Activated T-helper 17 cell treated with anti-CD3 and anti-CD28 coated beads, Interleukin-2, amount 50 U/mL, for 72 hours (primary cell): ENCODE results near the gene RIN3. TPM values are rescaled to one million over a fixed set of nuclear protein-coding genes. Genes with fewer than 3 reads are reported as not detected.
"Not testable (repeated sequence)": the region's sequence is repeated elsewhere in the genome, so short reads cannot be mapped to it uniquely, and the experiment has no call there.

Source experiments
- ATAC-seq: fragments of 150-1000 bp; cut with Tn5 transposase; replicated peaks from 2 replicates; pipeline ENCODE4 v1.10.0; 2021; ENCODE audit warnings: mild to moderate bottlenecking, moderate library complexity
- H3K27ac Mint-ChIP-seq: one replicate; pipeline ENCODE4 v1.8.0; 2022; ENCODE audit warnings: mixed read lengths
- H3K27me3 Mint-ChIP-seq: one replicate; pipeline ENCODE4 v1.8.0; 2022; ENCODE audit warnings: mixed read lengths
- H3K36me3 Mint-ChIP-seq: one replicate; pipeline ENCODE4 v1.8.0; 2022; ENCODE audit warnings: low read depth, mild to moderate bottlenecking, mixed read lengths
- H3K4me1 Mint-ChIP-seq: one replicate; pipeline ENCODE4 v1.8.0; 2022; ENCODE audit warnings: mixed read lengths
- H3K4me3 Mint-ChIP-seq: one replicate; pipeline ENCODE4 v1.8.0; 2022; ENCODE audit warnings: mild to moderate bottlenecking, mixed read lengths
- H3K9me3 Mint-ChIP-seq: one replicate; pipeline ENCODE4 v1.8.0; 2022; ENCODE audit warnings: mixed read lengths
- total RNA-seq, 2 donors: library from RNA; stranded (reverse); gene quantifications; one replicate each; pipeline ENCODE4 v1.2.3, GENCODE V29; 2022

The RIN3 gene
- total RNA-seq, 2 donors from 2014 or later = 14.1 to 24.1 TPM

DNA sequence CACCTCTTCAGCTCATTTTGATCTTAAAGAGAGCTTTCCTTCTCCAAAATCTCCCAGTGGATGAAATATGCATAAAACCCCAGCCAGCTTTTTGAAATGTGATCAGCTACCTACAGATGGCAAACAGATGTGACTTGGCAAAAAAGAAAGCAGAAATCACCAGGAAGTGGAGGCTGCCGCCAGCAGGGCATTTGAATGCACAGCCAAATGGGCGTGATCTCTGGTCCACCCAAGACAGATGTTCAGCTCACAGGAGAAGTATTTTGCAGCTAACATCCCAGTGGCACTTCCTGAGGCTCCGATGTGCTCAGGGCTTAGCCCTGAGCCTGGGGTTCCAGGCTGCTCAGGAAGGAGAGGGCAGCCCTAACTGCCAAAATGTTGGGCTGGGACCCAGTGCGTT is 156.6 kb downstream of the RIN3 start:
- Mint-ChIP-seq H3K4me1 (peaks cover 38% of the 10 kb centered on the region), H3K4me3 (peak overlapping the region; percentile 71), H3K27me3 (no peaks in the 10 kb centered on the region), H3K9me3 (no peaks in the 10 kb centered on the region), H3K27ac (peak overlapping the region; percentile 86), H3K36me3 (peaks cover 80% of the 10 kb centered on the region)
- ATAC-seq = no peak

DNA sequence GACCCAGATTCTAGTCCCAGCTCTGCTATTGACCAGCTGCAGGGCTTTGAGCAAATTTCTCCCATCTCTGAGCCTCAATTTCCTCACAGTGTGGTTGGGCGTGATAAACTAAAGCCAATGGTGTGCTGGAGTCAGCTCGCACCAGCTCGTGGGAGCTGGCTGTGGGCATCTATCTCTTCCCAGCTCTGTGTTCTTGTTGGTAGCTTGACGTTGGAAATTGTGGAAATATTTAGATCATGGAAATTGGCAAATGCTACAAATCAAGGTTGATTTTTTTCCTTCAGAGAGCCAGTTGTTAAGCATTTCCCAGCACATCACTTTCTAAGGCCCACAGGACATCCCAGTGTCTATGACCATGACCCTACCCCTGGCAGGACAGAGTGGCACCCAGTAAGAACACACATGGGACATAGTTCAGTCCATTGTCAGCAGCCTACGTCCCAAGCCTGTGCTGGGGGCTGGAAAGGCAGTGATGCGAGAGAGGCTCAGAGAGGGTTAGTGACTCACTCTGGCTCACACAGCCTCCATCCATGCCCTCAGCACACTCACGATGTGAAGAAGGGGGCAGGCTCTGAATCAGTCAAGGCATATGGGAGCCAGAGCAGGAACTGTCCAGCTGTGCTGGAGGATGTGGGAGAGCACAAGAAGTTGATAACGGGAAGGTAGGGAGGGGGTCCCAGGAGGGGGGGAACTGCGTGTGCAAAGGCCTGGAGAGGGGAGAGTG is 157.2 kb downstream of the RIN3 start:
- Mint-ChIP-seq H3K4me1 (peaks cover 38% of the 10 kb centered on the region), H3K27me3 (no peaks in the 10 kb centered on the region), H3K27ac (peak overlapping the region; percentile 86), H3K36me3 (peaks cover 80% of the 10 kb centered on the region), H3K9me3 (no peaks in the 10 kb centered on the region), H3K4me3 (peak overlapping the region; percentile 71)
- ATAC-seq = peak; percentile 84

DNA sequence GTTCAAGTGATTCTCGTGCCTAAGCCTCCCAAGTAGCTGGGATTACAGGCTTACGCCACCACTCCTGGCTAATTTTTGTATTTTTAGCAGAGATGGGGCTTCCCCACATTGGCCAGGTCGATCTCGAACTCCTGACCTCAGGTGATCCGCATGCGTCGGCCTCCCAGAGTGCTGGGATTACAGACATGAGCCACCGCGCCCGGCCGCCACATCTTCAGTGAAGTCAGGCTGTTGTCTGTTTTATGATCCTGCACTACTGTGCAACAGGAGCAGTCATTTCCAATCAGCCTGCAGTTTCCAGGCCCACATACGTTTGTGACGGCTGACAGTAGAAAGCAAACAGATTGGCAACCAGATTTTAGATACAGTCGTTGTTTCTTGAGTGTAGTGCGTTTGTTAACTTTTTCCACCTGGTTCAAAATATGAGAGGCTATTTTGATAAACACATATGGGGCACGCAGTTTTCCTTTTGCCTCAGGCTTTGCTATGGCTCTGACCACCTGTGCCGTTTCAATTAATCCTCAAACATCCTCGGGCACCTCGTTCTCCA is 160.1 kb downstream of the RIN3 start:
- Mint-ChIP-seq H3K4me3 (no peak overlapping the region), H3K27ac (no peak overlapping the region), H3K27me3 (no peaks in the 10 kb centered on the region), H3K4me1 (peaks cover 47% of the 10 kb centered on the region), H3K36me3 (peaks cover 80% of the 10 kb centered on the region), H3K9me3 (no peaks in the 10 kb centered on the region)
- ATAC-seq = no peak

DNA sequence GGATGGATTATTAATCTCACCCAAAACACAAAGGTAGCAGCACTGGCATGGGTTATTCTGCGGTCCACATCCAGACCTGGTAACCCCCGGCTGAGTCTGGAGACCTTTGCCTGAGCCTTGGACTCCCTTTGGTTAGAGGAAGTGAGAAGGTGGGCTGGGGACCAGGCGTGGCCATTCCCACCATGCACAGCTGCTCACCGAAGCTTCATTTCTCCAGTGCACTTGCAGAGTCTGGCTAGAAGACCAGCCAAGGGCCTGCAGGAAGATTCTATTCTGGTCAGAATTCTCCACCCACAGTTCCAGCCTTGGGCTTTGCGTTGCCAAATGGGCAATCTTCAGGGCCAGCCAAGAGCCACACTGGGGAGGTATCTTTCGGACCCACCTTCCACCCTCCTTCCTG is 161.8 kb downstream of the RIN3 start:
- no peaks in the 10 kb centered on the region for H3K27me3 Mint-ChIP-seq
- no peaks in the 10 kb centered on the region for H3K9me3 Mint-ChIP-seq
- peak overlapping the region; percentile 31 for H3K27ac Mint-ChIP-seq
- no peak for ATAC-seq
- H3K4me1 Mint-ChIP-seq = peaks cover 42% of the 10 kb centered on the region
- peak overlapping the region; percentile 63 for H3K4me3 Mint-ChIP-seq
- H3K36me3 Mint-ChIP-seq = peaks cover 91% of the 10 kb centered on the region

DNA sequence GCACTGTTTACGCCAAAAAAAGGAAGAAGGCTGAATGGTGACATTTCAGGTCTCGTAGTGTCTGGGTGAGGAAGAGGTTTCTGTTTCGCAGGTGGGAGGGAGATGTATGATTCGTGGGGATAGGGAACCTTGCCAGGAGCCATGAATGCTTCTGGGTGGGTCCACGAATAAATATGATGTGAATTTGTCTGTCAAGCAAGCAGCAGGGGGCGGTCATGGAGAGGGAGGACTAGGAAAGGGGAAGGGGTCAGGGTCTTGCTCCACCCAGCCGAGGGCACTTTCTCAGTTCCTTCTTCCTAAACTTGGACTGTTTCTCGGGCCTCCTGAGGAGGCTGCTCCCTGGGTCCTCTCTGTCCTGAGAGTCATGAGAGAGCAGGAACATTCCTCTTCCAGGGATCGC is 162.4 kb downstream of the RIN3 start:
- ATAC-seq = no peak
- H3K4me1 Mint-ChIP-seq = peaks cover 38% of the 10 kb centered on the region
- H3K36me3 Mint-ChIP-seq = peaks cover 90% of the 10 kb centered on the region
- H3K27ac Mint-ChIP-seq = peak overlapping the region; percentile 31
- H3K4me3 Mint-ChIP-seq = peak overlapping the region; percentile 63
- no peaks in the 10 kb centered on the region for H3K9me3 Mint-ChIP-seq
- no peaks in the 10 kb centered on the region for H3K27me3 Mint-ChIP-seq

DNA sequence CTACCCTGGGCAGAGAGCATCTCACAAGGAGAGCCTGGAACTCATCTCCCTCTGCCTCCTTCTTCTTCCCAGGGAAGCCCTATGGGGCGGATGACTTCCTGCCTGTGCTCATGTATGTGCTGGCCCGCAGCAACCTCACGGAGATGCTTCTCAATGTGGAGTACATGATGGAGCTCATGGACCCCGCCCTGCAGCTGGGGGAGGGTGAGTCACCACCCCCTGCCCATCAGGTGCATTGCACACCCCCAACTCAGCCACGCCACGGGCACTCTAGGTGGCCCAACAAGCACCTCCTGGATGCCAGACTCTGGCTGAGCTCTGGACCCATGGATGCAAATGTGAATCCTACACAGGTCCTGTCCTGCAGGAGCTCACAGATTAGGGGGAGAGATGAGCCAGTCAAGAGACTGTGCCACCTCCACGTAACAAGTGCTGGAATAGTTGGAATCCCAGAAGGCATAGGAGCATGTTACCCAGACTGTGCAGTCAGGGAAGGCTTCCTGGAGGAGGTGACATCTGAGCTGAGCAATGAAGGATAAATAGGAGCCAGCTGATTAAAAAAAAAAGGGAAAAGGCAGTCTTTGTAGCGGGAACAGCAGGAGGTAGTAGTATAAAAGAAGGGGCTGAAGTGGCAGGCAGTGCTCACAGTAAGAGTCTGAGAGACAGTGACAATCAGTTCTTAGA is 163.0 kb downstream of the RIN3 start:
- peak overlapping the region; percentile 31 for H3K27ac Mint-ChIP-seq
- no peaks in the 10 kb centered on the region for H3K27me3 Mint-ChIP-seq
- peaks cover 90% of the 10 kb centered on the region for H3K36me3 Mint-ChIP-seq
- H3K4me1 Mint-ChIP-seq = peaks cover 39% of the 10 kb centered on the region
- H3K4me3 Mint-ChIP-seq = peak overlapping the region; percentile 63
- no peaks in the 10 kb centered on the region for H3K9me3 Mint-ChIP-seq
- ATAC-seq = no peak

DNA sequence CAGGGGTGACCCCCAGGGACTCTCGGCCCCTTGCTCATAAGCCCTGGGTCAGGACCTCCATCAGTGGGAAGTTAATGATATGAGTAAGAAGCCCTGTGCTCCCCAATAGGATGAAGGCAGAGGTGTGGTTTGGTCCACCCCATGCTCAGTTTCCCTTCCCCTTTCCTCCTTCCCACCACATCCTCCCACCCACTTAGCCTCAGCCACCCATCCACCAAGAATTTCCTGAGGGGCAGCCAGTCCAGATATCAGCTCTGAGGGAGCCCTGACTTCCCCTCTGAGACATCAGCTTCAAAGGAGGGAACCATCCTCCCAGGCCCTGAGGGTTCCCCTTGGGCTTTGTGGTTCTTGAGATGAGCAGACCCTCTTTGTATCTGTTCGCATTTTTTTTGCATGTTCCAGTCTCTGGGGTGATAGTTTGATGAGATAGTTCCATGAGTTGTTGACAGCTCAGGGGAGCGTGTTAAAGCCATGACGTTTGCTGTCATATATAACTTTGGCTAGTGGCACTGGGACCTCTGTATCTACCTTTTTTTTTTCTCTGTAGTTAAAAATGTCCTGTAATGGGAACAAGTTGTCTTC is 163.6 kb downstream of the RIN3 start:
- Mint-ChIP-seq H3K9me3 (no peaks in the 10 kb centered on the region), H3K27me3 (no peaks in the 10 kb centered on the region), H3K36me3 (peaks cover 87% of the 10 kb centered on the region), H3K4me1 (peaks cover 39% of the 10 kb centered on the region), H3K4me3 (peak overlapping the region; percentile 63), H3K27ac (peak overlapping the region; percentile 31)
- ATAC-seq = peak; percentile 89

DNA sequence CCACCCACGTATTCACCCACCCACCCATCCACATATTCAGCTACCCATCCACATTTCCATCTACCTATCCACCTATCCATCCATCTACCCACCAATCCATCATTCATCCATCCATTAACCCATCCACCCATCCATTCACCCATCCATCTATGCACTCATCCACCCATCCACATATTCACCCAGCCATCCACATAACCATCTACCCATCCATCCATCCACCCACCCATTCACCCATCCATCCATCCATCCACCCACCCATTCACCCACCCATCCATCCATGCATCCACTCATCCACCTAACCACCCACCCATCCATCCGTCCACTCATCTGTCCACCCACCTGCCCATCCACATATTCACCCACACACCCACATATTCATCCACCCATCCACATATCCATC is 164.4 kb downstream of the RIN3 start:
- H3K27me3 Mint-ChIP-seq = no peaks in the 10 kb centered on the region
- no peak for ATAC-seq
- peaks cover 39% of the 10 kb centered on the region for H3K4me1 Mint-ChIP-seq
- peaks cover 87% of the 10 kb centered on the region for H3K36me3 Mint-ChIP-seq
- H3K4me3 Mint-ChIP-seq = peak overlapping the region; percentile 63
- peak overlapping the region; percentile 31 for H3K27ac Mint-ChIP-seq
- H3K9me3 Mint-ChIP-seq = no peaks in the 10 kb centered on the region

DNA sequence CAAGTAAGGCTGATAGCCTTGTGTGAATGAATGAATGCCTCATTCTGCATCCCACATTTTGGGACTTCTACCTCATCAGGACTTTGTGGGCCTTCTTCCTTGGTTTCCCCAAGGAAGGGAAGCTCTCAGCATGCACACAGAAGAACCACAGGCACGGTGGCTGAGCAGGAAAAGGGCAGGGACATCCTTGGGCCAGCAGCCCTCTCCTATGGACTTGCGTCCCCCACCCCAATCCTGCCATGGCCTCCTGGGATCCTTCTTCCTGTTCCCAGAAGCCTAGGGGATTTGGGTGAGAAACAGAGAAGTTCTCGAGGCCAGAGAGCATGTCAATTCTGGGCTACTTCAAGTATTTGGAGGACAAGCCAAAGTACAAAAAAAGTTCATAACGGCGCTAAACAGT is 165.2 kb downstream of the RIN3 start:
- Mint-ChIP-seq H3K4me1 (peaks cover 39% of the 10 kb centered on the region), H3K9me3 (no peaks in the 10 kb centered on the region), H3K36me3 (peaks cover 86% of the 10 kb centered on the region), H3K27ac (peak overlapping the region; percentile 22), H3K27me3 (no peaks in the 10 kb centered on the region), H3K4me3 (no peak overlapping the region)
- ATAC-seq = no peak

DNA sequence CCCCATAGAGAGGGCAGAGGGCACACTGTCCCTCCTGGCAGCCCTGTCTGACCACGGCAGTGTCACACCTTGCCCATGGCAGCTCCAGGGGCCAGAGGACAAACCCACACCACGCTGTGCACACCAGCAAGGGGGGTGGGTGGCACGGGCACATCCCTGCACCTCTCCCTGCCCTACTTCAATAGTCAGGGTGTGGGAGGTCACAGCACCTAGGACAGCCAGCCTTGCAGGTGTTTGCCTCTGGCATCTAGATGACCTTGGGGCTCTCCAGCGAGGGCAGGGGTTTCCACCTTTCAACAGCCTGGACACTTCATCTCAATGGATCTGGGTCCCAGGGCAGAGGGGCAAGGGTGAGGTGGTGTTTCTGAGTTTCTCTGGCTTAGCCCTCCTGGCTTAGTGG is 165.7 kb downstream of the RIN3 start:
- Mint-ChIP-seq H3K27ac (no peak overlapping the region), H3K9me3 (no peaks in the 10 kb centered on the region), H3K4me3 (no peak overlapping the region), H3K27me3 (no peaks in the 10 kb centered on the region), H3K4me1 (peaks cover 39% of the 10 kb centered on the region), H3K36me3 (peaks cover 86% of the 10 kb centered on the region)
- no peak for ATAC-seq

DNA sequence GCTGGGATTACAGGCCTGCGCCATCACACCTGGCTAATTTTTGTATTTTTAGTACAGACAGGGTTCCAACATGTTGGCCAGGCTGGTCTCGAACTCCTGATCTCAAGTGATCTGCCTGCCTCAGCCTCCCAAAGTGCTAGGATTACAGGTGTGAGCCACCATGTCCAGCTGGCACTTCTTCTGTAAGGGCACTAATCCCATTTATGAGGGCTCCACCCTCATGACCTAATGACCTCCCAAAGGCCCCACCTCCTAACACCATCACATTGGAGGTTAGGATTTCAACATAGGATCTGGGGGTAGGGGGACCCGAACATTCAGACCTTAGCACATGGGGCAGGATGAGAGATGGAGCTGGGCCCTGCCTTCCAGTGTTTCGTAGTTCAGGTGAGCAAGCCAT is 166.7 kb downstream of the RIN3 start:
- H3K9me3 Mint-ChIP-seq, H3K4me3 Mint-ChIP-seq, H3K27me3 Mint-ChIP-seq, ATAC-seq, H3K27ac Mint-ChIP-seq: not testable (repeated sequence)
- Mint-ChIP-seq H3K36me3 (peaks cover 82% of the 10 kb centered on the region), H3K4me1 (peaks cover 39% of the 10 kb centered on the region)

DNA sequence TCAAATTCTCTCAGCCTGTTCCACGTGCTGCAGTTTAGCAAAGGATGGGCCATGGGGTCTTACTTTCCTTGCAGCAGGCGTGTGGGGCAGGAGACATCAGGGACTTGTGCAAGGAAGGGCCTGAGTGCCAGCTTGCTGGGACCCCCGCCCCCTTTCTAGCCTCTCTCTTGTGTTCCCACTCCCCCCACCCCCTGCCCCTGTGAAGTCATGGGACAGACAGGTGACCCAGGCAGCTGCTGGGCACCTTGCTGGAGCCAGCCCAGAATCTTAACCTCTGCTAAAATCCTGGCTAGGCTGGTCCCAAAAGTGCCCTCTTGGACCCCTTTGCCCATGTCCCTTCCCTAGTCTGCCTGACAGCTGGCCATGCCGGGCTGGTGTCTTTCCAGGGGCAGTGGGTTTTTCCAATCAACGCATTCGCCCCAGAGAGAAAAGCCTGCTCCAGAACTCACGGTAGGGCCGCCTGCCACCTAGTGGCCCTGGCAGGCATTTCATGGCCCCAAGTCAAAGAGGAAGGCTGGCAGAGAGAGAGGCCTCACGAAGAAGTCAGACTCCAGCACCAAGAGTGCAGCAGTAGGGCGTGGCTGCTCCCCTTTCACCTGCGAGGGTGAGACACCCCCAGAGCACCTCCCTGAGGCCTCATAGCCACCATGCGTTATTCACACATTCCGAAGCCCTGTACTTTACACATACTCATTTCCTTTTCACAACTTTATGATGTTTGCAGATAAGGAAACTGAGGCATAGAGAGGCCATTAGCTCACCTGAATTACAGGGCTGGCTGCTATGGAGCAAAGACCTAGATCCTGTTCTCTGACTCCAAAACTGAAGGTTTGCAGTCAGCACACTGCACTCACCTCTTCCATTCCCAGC is 167.4 kb downstream of the RIN3 start:
- peaks cover 83% of the 10 kb centered on the region for H3K36me3 Mint-ChIP-seq
- H3K4me1 Mint-ChIP-seq = peaks cover 33% of the 10 kb centered on the region
- H3K27me3 Mint-ChIP-seq = no peaks in the 10 kb centered on the region
- H3K4me3 Mint-ChIP-seq = peak overlapping the region; percentile 28
- H3K9me3 Mint-ChIP-seq = no peaks in the 10 kb centered on the region
- peak; percentile 32 for ATAC-seq
- H3K27ac Mint-ChIP-seq = peak overlapping the region; percentile 76

DNA sequence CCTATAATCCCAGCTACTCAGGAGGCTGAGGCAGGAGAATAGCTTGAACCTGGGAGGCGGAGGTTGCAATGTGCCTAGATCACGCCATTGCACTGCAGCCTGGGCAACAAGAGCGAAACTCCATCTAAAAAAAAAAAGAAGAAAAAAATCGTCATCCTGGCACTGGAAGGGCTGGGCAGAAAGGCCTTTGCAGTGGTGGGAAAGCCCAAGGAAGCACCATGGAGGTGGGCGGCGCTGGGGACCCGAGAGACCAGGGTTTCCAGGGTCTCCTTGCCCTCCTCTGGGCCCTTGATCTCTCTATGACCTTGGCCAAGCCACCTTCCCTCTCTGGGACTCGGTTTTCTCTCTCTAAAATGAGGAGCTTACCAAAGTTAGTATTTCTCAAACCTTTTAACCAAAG is 169.5 kb downstream of the RIN3 start:
- H3K36me3 Mint-ChIP-seq = peaks cover 64% of the 10 kb centered on the region
- no peaks in the 10 kb centered on the region for H3K27me3 Mint-ChIP-seq
- H3K27ac Mint-ChIP-seq = no peak overlapping the region
- H3K4me3 Mint-ChIP-seq = no peak overlapping the region
- ATAC-seq = no peak
- H3K4me1 Mint-ChIP-seq = peaks cover 14% of the 10 kb centered on the region
- no peaks in the 10 kb centered on the region for H3K9me3 Mint-ChIP-seq
